Cortex of kidney (tissue), 1 donor: Measurements from ENCODE around the gene GRAMD4.

Experiments
- DNase-seq: peaks from one replicate; lab custom pipeline; 2025; lab: John Stamatoyannopoulos, UW

GRAMD4 gene

DNA sequence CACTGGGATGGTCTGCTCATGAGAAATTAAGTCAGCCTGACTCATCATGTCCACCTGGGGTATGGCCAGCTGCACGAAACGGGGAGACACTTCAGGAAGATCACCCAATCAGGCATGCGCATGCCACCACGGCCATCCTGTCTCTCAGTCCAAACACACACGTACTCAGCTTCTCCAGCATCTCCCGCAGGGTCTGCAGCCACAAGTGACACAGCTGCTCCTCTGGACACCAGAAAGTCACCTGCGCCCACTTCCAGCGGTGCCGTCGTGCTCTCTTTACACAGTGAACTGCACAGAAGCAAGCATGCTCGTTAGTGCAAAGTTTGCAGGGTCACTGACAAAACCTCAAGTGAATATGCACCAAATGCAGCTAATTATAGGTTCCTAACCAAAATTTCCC is 99.7 kb downstream of the GRAMD4 start:
- DNase-seq: no peak

GRCh38 chr22:46721501-46722085 is 101.4 kb downstream of the GRAMD4 start:
- DNase-seq: no peak

- DNase-seq: no peak
These were observed 103.7 kb downstream of the GRAMD4 start for GRCh38 chr22:46723882-46724281.

DNA sequence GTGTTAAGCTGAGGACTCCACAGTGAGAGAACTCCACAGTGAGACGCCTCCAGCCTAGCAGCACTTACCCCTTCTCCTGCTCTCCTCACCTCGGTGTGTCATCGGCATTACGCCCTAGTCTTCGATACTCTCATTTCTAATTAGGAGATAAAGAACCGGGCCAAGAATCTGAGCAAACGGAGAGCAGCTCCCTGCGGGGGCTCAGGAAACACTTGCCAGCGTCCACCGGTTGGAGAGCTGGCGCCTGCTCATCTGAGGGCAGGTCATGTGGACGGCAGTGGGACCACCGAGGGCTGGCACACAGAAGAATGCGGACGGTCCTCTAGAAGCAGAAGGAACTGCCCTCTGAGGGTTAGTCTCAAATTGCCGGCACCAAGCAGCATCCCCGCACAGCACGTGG is 104.9 kb downstream of the GRAMD4 start:
- DNase-seq: no peak

GRCh38 chr22:46726066-46726985 is 106.1 kb downstream of the GRAMD4 start:
- no peak for DNase-seq

DNA sequence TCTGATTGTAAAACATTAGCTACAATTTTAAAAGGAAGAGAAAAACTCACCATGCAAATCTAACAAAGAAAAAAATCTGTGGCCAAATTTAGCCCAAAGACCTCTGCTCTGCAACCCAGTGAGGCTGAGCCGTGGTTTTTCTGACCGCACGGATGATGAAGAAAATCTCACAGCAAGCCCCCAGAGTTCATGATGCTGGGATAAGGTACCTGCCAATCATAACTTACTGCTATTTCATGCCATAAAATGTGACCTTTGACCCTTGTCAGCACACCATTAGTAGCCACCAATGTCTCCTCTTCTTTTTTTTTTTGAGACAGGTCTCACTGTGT is 106.8 kb downstream of the GRAMD4 start:
- DNase-seq: no peak

DNA sequence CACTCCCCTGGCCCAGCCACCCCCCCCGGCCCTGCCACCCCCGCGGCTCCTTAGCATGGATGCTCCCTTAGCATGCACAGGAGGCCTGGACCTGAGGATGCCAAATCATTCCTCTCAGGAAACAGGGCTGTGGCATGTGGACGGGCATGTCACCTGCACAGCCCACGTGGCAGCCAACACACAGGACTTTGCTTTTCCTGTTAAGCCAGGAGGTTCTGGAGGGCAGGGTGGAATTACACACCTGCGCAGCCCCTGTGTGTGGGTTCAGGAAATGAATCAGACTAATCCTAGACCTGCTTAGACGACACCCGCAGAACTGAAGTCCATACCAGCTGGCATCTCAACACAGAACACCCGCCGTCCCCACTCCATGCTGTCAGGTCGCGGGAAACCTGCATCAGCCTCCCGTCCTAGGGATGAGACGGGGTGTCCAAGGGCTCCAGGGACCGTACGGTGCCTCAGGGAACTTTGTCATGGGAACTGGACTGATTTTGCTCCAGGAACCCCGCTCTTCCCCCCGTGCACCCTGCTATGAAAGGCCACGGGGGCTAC is 107.7 kb downstream of the GRAMD4 start:
- no peak for DNase-seq

GRCh38 chr22:46728470-46728869 is 108.3 kb downstream of the GRAMD4 start:
- DNase-seq: no peak
